ENCODE measurements around the gene ROR1. TPM values are rescaled to one million over a fixed set of nuclear protein-coding genes. Genes with fewer than 3 reads are reported as not detected.
"Not testable (repeated sequence)": the region's sequence is repeated elsewhere in the genome, so short reads cannot be mapped to it uniquely, and the experiment has no call there.

Gene ROR1
- total RNA-seq, 2 donors from 2014 or later, result 0.09 TPM; not detected in 1

- peaks cover 67% of the 10 kb centered on the region for H3K27me3 Mint-ChIP-seq
- H3K4me3 Mint-ChIP-seq, result no peak overlapping the region
- no peak for ATAC-seq (replicated peaks)
- H3K36me3 Mint-ChIP-seq (ENCODE audit: low read depth), result peaks cover 6% of the 10 kb centered on the region
- H3K4me1 Mint-ChIP-seq, result peaks cover 6% of the 10 kb centered on the region
- no peaks in the 10 kb centered on the region for H3K9me3 Mint-ChIP-seq
- no peak overlapping the region for H3K27ac Mint-ChIP-seq
Observed at GRCh38 chr1:63777286-63777685, 3.5 kb downstream of the ROR1 start.

- Mint-ChIP-seq H3K27me3 (peaks cover 62% of the 10 kb centered on the region), H3K27ac (no peak overlapping the region), H3K9me3 (no peaks in the 10 kb centered on the region), H3K36me3 (ENCODE audit: low read depth) (peaks cover 2% of the 10 kb centered on the region), H3K4me3 (no peak overlapping the region), H3K4me1 (peaks cover 2% of the 10 kb centered on the region)
- no peak for ATAC-seq (replicated peaks)
Observed at GRCh38 chr1:63777965-63778880, 4.4 kb downstream of the ROR1 start.

GRCh38 chr1:63779338-63780211 is 5.8 kb downstream of the ROR1 start:
- Mint-ChIP-seq H3K27me3 (peaks cover 57% of the 10 kb centered on the region), H3K9me3 (no peaks in the 10 kb centered on the region), H3K36me3 (ENCODE audit: low read depth) (no peaks in the 10 kb centered on the region), H3K4me1 (no peaks in the 10 kb centered on the region), H3K27ac (no peak overlapping the region), H3K4me3 (no peak overlapping the region)
- no peak for ATAC-seq (replicated peaks)

GRCh38 chr1:63780565-63780964 is 6.7 kb downstream of the ROR1 start:
- no peaks in the 10 kb centered on the region for H3K9me3 Mint-ChIP-seq
- no peaks in the 10 kb centered on the region for H3K36me3 Mint-ChIP-seq (ENCODE audit: low read depth)
- no peak overlapping the region for H3K4me3 Mint-ChIP-seq
- no peaks in the 10 kb centered on the region for H3K4me1 Mint-ChIP-seq
- peaks cover 50% of the 10 kb centered on the region for H3K27me3 Mint-ChIP-seq
- no peak overlapping the region for H3K27ac Mint-ChIP-seq
- ATAC-seq (replicated peaks), result no peak

- Mint-ChIP-seq H3K36me3 (ENCODE audit: low read depth) (no peaks in the 10 kb centered on the region), H3K4me1 (no peaks in the 10 kb centered on the region), H3K9me3 (no peaks in the 10 kb centered on the region), H3K4me3 (no peak overlapping the region), H3K27ac (no peak overlapping the region), H3K27me3 (peaks cover 25% of the 10 kb centered on the region)
- no peak for ATAC-seq (replicated peaks)
Observed at GRCh38 chr1:63782982-63783381, 9.2 kb downstream of the ROR1 start.

GRCh38 chr1:63784083-63784482 is 10.3 kb downstream of the ROR1 start:
- Mint-ChIP-seq H3K4me1 (no peaks in the 10 kb centered on the region), H3K4me3 (no peak overlapping the region), H3K9me3 (no peaks in the 10 kb centered on the region), H3K36me3 (ENCODE audit: low read depth) (no peaks in the 10 kb centered on the region), H3K27me3 (peaks cover 22% of the 10 kb centered on the region), H3K27ac (no peak overlapping the region)
- no peak for ATAC-seq (replicated peaks)

GRCh38 chr1:63784489-63785390 is 10.9 kb downstream of the ROR1 start:
- Mint-ChIP-seq H3K27me3 (peaks cover 16% of the 10 kb centered on the region), H3K36me3 (ENCODE audit: low read depth) (no peaks in the 10 kb centered on the region), H3K4me1 (no peaks in the 10 kb centered on the region), H3K4me3 (no peak overlapping the region), H3K9me3 (no peaks in the 10 kb centered on the region), H3K27ac (no peak overlapping the region)
- ATAC-seq (replicated peaks), result no peak

GRCh38 chr1:63787270-63787669 is 13.5 kb downstream of the ROR1 start:
- H3K4me1 Mint-ChIP-seq; H3K4me3 Mint-ChIP-seq; ATAC-seq (replicated peaks); H3K27ac Mint-ChIP-seq; H3K9me3 Mint-ChIP-seq; H3K36me3 Mint-ChIP-seq (ENCODE audit: low read depth): not testable (repeated sequence)
- peaks cover 15% of the 10 kb centered on the region for H3K27me3 Mint-ChIP-seq

GRCh38 chr1:63787875-63788274 is 14.1 kb downstream of the ROR1 start:
- H3K36me3 Mint-ChIP-seq (ENCODE audit: low read depth), result no peaks in the 10 kb centered on the region
- no peaks in the 10 kb centered on the region for H3K4me1 Mint-ChIP-seq

GRCh38 chr1:63789856-63790605 is 16.2 kb downstream of the ROR1 start:
- Mint-ChIP-seq H3K4me3 (no peak overlapping the region), H3K9me3 (no peaks in the 10 kb centered on the region), H3K36me3 (ENCODE audit: low read depth) (no peaks in the 10 kb centered on the region), H3K4me1 (no peaks in the 10 kb centered on the region), H3K27me3 (peaks cover 14% of the 10 kb centered on the region), H3K27ac (no peak overlapping the region)
- ATAC-seq (replicated peaks), result no peak

More at GRCh38 chr1:63787875-63788274, 14.1 kb downstream of the ROR1 start:
- no peak for ATAC-seq (replicated peaks)
- H3K27ac Mint-ChIP-seq, result no peak overlapping the region
- H3K9me3 Mint-ChIP-seq, result no peaks in the 10 kb centered on the region
- no peak overlapping the region for H3K4me3 Mint-ChIP-seq
- H3K27me3 Mint-ChIP-seq, result peaks cover 13% of the 10 kb centered on the region

GRCh38 chr1:63790989-63791388 is 17.2 kb downstream of the ROR1 start:
- H3K27ac Mint-ChIP-seq, result no peak overlapping the region
- H3K27me3 Mint-ChIP-seq, result peaks cover 14% of the 10 kb centered on the region
- H3K4me3 Mint-ChIP-seq, result no peak overlapping the region
- no peaks in the 10 kb centered on the region for H3K36me3 Mint-ChIP-seq (ENCODE audit: low read depth)
- no peaks in the 10 kb centered on the region for H3K4me1 Mint-ChIP-seq
- no peaks in the 10 kb centered on the region for H3K9me3 Mint-ChIP-seq
- no peak for ATAC-seq (replicated peaks)

- no peak for ATAC-seq (replicated peaks)
- H3K36me3 Mint-ChIP-seq (ENCODE audit: low read depth), result no peaks in the 10 kb centered on the region
- H3K27ac Mint-ChIP-seq, result no peak overlapping the region
- H3K4me3 Mint-ChIP-seq, result no peak overlapping the region
- H3K27me3 Mint-ChIP-seq, result peaks cover 14% of the 10 kb centered on the region
- no peaks in the 10 kb centered on the region for H3K9me3 Mint-ChIP-seq
- H3K4me1 Mint-ChIP-seq, result no peaks in the 10 kb centered on the region
Observed at GRCh38 chr1:63792152-63792551, 18.3 kb downstream of the ROR1 start.

GRCh38 chr1:63793741-63794240 is 20.0 kb downstream of the ROR1 start:
- peaks cover 14% of the 10 kb centered on the region for H3K27me3 Mint-ChIP-seq
- H3K9me3 Mint-ChIP-seq, result no peaks in the 10 kb centered on the region
- H3K4me1 Mint-ChIP-seq, result no peaks in the 10 kb centered on the region
- H3K36me3 Mint-ChIP-seq (ENCODE audit: low read depth), result no peaks in the 10 kb centered on the region
- H3K4me3 Mint-ChIP-seq, result no peak overlapping the region
- no peak overlapping the region for H3K27ac Mint-ChIP-seq
- ATAC-seq (replicated peaks), result no peak
